ENCODE measurements around the gene PRKG1. TPM values are rescaled to one million over a fixed set of nuclear protein-coding genes. Genes with fewer than 3 reads are reported as not detected.

Gene PRKG1
- total RNA-seq, 1 experiment from 2014 or later = 0.09 TPM

DNA sequence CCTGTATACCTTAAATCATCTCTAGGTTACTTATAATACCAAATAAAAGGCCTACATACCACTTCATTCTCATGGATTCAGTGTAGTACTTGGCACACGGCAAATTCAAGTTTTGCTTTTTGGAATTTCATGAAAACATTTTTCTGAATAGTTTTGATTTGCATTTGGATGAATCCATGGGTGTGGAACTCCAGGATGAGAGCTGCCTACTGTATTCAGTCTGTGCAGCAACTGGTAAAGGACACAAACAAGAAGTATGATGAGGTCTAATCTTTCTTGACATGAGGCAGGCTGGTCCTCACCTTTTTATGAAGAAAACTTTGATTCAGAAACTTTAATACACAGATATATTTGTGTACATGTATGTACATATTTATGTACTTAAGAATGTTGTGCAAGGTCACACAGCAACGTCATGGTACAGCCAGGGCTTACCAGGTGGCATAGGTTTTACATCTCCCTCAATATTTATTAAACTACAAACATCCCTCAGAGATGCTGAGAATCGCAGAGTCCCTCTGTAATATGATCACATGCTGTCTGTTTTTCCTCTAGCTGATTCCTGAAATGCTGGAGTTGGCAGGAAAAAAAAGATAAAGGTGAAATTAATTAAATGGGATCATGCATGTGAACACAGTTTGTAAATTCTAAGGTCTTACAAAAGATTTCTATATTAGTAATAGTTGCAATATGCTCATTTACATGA, 239.6 kb downstream of the PRKG1 start:
- no peak overlapping the region for H3K4me3 ChIP-seq (ENCODE audit: low read depth, low read length)
- Mint-ChIP-seq H3K4me3 (ENCODE audit: unreplicated experiment) (no peak overlapping the region), H3K9me3 (ENCODE audit: unreplicated experiment) (no peaks in the 10 kb centered on the region), H3K27me3 (ENCODE audit: insufficient read depth, unreplicated experiment) (peaks cover 3% of the 10 kb centered on the region), H3K27ac (ENCODE audit: unreplicated experiment) (no peak overlapping the region), H3K4me1 (ENCODE audit: low read depth, unreplicated experiment) (no peaks in the 10 kb centered on the region), H3K36me3 (ENCODE audit: insufficient read depth, unreplicated experiment) (no peaks in the 10 kb centered on the region)
- TF ChIP-seq, protein P1, sequence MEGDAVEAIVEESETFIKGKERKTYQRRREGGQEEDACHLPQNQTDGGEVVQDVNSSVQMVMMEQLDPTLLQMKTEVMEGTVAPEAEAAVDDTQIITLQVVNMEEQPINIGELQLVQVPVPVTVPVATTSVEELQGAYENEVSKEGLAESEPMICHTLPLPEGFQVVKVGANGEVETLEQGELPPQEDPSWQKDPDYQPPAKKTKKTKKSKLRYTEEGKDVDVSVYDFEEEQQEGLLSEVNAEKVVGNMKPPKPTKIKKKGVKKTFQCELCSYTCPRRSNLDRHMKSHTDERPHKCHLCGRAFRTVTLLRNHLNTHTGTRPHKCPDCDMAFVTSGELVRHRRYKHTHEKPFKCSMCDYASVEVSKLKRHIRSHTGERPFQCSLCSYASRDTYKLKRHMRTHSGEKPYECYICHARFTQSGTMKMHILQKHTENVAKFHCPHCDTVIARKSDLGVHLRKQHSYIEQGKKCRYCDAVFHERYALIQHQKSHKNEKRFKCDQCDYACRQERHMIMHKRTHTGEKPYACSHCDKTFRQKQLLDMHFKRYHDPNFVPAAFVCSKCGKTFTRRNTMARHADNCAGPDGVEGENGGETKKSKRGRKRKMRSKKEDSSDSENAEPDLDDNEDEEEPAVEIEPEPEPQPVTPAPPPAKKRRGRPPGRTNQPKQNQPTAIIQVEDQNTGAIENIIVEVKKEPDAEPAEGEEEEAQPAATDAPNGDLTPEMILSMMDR (IDR thresholded peaks at IDR 0.05; ENCODE audit: insufficient read depth in 1 of 2, low read depth in 1 of 2, low read length in 1 of 2, severe bottlenecking in 1 of 2, unreplicated experiment in 1 of 2) = no peak
- no peaks in the 10 kb centered on the region for H3K36me3 ChIP-seq (ENCODE audit: control insufficient read depth, insufficient read depth, low read length)
- BruUV-seq (replicated peaks) = no TSS peak
- intact Hi-C loops (cut with micrococcal nuclease; ENCODE audit: unreplicated experiment) = no loop called here
- H3K9me3 ChIP-seq = no peaks in the 10 kb centered on the region
- CTCF ChIA-PET = no interaction called here
- H3K27me3 ChIP-seq (replicated peaks; ENCODE audit: control insufficient read depth, insufficient read depth, low read length) = no peaks in the 10 kb centered on the region
- H3K4me1 ChIP-seq = peaks cover 7% of the 10 kb centered on the region; the same call in 1 of the 2 replicates
- POLR2A ChIA-PET = no interaction called here
- DNase-seq = no peak

DNA sequence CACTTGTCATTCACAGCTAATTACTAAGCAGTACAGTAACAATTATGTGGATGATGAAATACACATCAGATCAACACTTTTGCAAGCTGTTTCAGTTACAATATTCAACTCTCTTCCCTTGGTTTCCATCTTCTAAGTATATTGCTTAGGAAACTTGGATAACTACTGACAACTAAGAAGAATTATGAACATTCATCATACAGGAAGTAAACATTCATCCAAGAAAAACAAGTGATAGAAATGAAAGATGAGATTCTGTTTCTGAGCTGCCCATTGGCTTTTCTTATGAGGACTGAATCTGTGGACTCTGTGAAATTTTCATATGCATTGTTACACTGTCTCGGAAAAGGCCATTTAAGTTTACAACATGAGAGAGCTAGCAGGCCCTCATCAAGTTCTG, 240.2 kb downstream of the PRKG1 start:
- intact Hi-C loops (cut with micrococcal nuclease; ENCODE audit: unreplicated experiment) = no loop called here
- BruUV-seq (replicated peaks) = no TSS peak
- no peaks in the 10 kb centered on the region for H3K9me3 Mint-ChIP-seq (ENCODE audit: unreplicated experiment)
- H3K4me3 Mint-ChIP-seq (ENCODE audit: unreplicated experiment) = no peak overlapping the region
- H3K27ac Mint-ChIP-seq (ENCODE audit: unreplicated experiment) = no peak overlapping the region
- H3K27me3 ChIP-seq (replicated peaks; ENCODE audit: control insufficient read depth, insufficient read depth, low read length) = no peaks in the 10 kb centered on the region
- H3K36me3 Mint-ChIP-seq (ENCODE audit: insufficient read depth, unreplicated experiment) = no peaks in the 10 kb centered on the region
- ChIA-PET POLR2A (no interaction called here), CTCF (no interaction called here)
- H3K27me3 Mint-ChIP-seq (ENCODE audit: insufficient read depth, unreplicated experiment) = peaks cover 5% of the 10 kb centered on the region
- no peak overlapping the region for H3K4me3 ChIP-seq (ENCODE audit: low read depth, low read length)
- H3K9me3 ChIP-seq = no peaks in the 10 kb centered on the region
- H3K4me1 ChIP-seq = peaks cover 7% of the 10 kb centered on the region; the same call in 1 of the 2 replicates
- TF ChIP-seq, protein P1 (IDR thresholded peaks at IDR 0.05; ENCODE audit: insufficient read depth in 1 of 2, low read depth in 1 of 2, low read length in 1 of 2, severe bottlenecking in 1 of 2, unreplicated experiment in 1 of 2) = no peak
- no peak for DNase-seq
- no peaks in the 10 kb centered on the region for H3K36me3 ChIP-seq (ENCODE audit: control insufficient read depth, insufficient read depth, low read length)
- H3K4me1 Mint-ChIP-seq (ENCODE audit: low read depth, unreplicated experiment) = no peaks in the 10 kb centered on the region

DNA sequence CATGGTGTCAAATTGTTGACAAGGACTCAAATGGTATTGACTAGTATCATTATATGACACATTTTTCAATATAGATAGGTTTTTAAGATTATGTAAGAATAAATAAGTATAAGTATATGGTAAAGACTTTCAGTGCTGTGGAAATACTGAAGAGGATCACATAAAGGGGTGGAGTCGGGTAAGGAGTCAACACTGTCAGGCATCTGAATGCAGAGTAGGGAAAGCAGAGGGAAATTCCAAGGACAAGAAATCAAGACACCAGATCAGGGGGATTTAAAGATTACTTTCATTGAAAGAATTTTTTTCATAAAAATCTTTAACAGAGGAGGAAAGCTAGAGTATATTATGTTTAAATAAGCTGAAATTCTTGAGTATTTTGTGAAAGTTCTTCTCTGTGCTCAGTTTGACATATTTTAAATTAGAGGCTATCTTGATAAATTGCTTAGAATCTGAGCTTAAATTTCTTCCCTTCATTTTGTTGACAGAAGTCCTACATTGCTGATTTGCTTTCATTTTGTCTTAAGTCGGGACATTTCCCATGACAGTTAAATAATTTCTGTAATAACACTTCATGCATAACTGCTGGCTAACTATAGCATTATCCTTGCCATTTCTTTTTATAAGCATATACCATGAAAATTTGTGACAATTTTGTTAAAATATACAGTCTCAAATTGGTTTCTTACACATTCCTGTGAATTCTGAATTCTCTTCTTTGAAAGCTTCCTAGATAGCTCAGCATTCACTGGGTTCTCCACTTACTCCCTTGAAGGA, 244.3 kb downstream of the PRKG1 start:
- no peaks in the 10 kb centered on the region for H3K4me1 ChIP-seq
- Mint-ChIP-seq H3K9me3 (ENCODE audit: unreplicated experiment) (no peaks in the 10 kb centered on the region), H3K27me3 (ENCODE audit: insufficient read depth, unreplicated experiment) (peaks cover 15% of the 10 kb centered on the region), H3K27ac (ENCODE audit: unreplicated experiment) (no peak overlapping the region), H3K36me3 (ENCODE audit: insufficient read depth, unreplicated experiment) (no peaks in the 10 kb centered on the region), H3K4me3 (ENCODE audit: unreplicated experiment) (no peak overlapping the region), H3K4me1 (ENCODE audit: low read depth, unreplicated experiment) (no peaks in the 10 kb centered on the region)
- H3K4me3 ChIP-seq (ENCODE audit: low read depth, low read length) = no peak overlapping the region
- POLR2A ChIA-PET = no interaction called here
- H3K9me3 ChIP-seq = no peaks in the 10 kb centered on the region
- no peaks in the 10 kb centered on the region for H3K27me3 ChIP-seq (replicated peaks; ENCODE audit: control insufficient read depth, insufficient read depth, low read length)
- H3K36me3 ChIP-seq (ENCODE audit: control insufficient read depth, insufficient read depth, low read length) = no peaks in the 10 kb centered on the region
- intact Hi-C loops (cut with micrococcal nuclease; ENCODE audit: unreplicated experiment) = no loop called here
- CTCF ChIA-PET = no interaction called here
- no TSS peak for BruUV-seq (replicated peaks)
- TF ChIP-seq, protein P1 (IDR thresholded peaks at IDR 0.05; ENCODE audit: insufficient read depth in 1 of 2, low read depth in 1 of 2, low read length in 1 of 2, severe bottlenecking in 1 of 2, unreplicated experiment in 1 of 2) = no peak
- DNase-seq = no peak

All from Caco-2 (cell line).